ENCODE data around the gene SERBP1.
A peak's percentile ranks its signal among the peaks of the same experiment; 100 is the strongest.

Gene SERBP1

DNA sequence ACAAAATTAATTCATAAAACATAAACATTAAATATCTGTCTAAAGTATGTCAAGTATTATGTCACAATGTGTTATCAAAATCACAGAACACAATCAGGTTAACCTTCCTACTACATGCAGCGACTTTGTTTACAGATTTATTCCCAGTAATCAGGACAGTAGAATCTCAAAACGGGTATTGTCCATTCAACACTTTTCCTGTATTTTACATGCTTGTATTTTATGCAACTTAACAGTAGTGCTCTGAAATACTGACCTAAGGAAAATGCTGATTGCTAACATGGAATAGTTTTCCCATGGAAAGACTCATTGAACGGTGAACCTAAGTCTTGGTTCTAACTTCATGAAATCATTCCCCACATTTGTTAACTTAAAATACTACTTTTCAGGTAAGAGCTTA is 2.3 kb downstream of the SERBP1 start:
- no peak overlapping the region for H2BK120ac ChIP-seq (ENCODE audit: insufficient read depth, low read length, poor library complexity)
- no peak overlapping the region for H3K23ac ChIP-seq (ENCODE audit: low read length)
- no peak overlapping the region for H2BK12ac ChIP-seq (ENCODE audit: low read length)
- H4K12ac ChIP-seq (ENCODE audit: low read depth, low read length) = no peak overlapping the region
- H3K4me3 ChIP-seq (ENCODE audit: low read depth, low read length) = no peak overlapping the region
- H3K36me3 ChIP-seq (ENCODE audit: control insufficient read depth in 1 of 2, insufficient read depth in 2 of 2, low read length in 2 of 2) = peaks cover 13 to 16% of the 10 kb centered on the region in 2 experiments
- peak overlapping the region; percentile 35 for H3K4me2 ChIP-seq (ENCODE audit: low read length)
- H3K9ac ChIP-seq (ENCODE audit: low read length) = no peak overlapping the region
- H4K8ac ChIP-seq (ENCODE audit: low read depth, low read length) = no peak overlapping the region
- H2AFZ ChIP-seq (ENCODE audit: insufficient read depth, low read length, poor library complexity) = no peak overlapping the region
- no peaks in the 10 kb centered on the region for H3K27me3 ChIP-seq (ENCODE audit: insufficient read depth, low read length)
- peaks cover 13% of the 10 kb centered on the region for H3K79me1 ChIP-seq (ENCODE audit: low read length)
- WGBS (ENCODE audit: extremely low coverage, insufficient coverage, insufficient read length) = no CpG with 5 or more reads among the region's 3 CpGs
- no peak overlapping the region for H3K14ac ChIP-seq (ENCODE audit: low read length)
- peak overlapping the region; percentile 61 for H3K4ac ChIP-seq (ENCODE audit: low read depth, low read length)
- peaks cover 15% of the 10 kb centered on the region for H3K79me2 ChIP-seq (ENCODE audit: control insufficient read depth, insufficient read depth, low read length, poor library complexity)
- no peak overlapping the region for H2AK5ac ChIP-seq (ENCODE audit: low read length)
- DNase-seq = no peak
- no peak overlapping the region for H4K91ac ChIP-seq (ENCODE audit: low read depth, low read length)
- H3K9me3 ChIP-seq (ENCODE audit: insufficient read depth, low read depth, low read length) = no peaks in the 10 kb centered on the region
- H3K27ac ChIP-seq (ENCODE audit: low read depth, low read length) = no peak overlapping the region
- no peak overlapping the region for H2BK5ac ChIP-seq (ENCODE audit: low read depth, low read length, poor library complexity)
- no peak overlapping the region for H3K18ac ChIP-seq (ENCODE audit: low read length)
- H3K4me1 ChIP-seq (ENCODE audit: control insufficient read depth in 1 of 2, insufficient read depth in 2 of 2, low read length in 2 of 2) = no peaks in the 10 kb centered on the region

GRCh38 chr1:67427465-67427864 is 2.7 kb downstream of the SERBP1 start:
- Histone ChIP-seq H3K27ac (ENCODE audit: low read depth, low read length) (no peak overlapping the region), H3K9ac (ENCODE audit: low read length) (no peak overlapping the region), H3K36me3 (ENCODE audit: control insufficient read depth in 1 of 2, insufficient read depth in 2 of 2, low read length in 2 of 2) (peaks cover 18 to 20% of the 10 kb centered on the region in 2 experiments), H3K27me3 (ENCODE audit: insufficient read depth, low read length) (no peaks in the 10 kb centered on the region), H3K23ac (ENCODE audit: low read length) (no peak overlapping the region), H2AFZ (ENCODE audit: insufficient read depth, low read length, poor library complexity) (no peak overlapping the region), H4K8ac (ENCODE audit: low read depth, low read length) (no peak overlapping the region), H3K4me3 (ENCODE audit: low read depth, low read length) (no peak overlapping the region), H4K91ac (ENCODE audit: low read depth, low read length) (no peak overlapping the region), H2BK12ac (ENCODE audit: low read length) (no peak overlapping the region), H3K4ac (ENCODE audit: low read depth, low read length) (peak overlapping the region; percentile 27), H3K79me2 (ENCODE audit: control insufficient read depth, insufficient read depth, low read length, poor library complexity) (peaks cover 15% of the 10 kb centered on the region), H2BK120ac (ENCODE audit: insufficient read depth, low read length, poor library complexity) (no peak overlapping the region), H2AK5ac (ENCODE audit: low read length) (no peak overlapping the region), H3K79me1 (ENCODE audit: low read length) (peaks cover 13% of the 10 kb centered on the region), H3K14ac (ENCODE audit: low read length) (no peak overlapping the region), H3K4me2 (ENCODE audit: low read length) (peak overlapping the region; percentile 43), H2BK5ac (ENCODE audit: low read depth, low read length, poor library complexity) (no peak overlapping the region), H3K9me3 (ENCODE audit: insufficient read depth, low read depth, low read length) (no peaks in the 10 kb centered on the region), H3K4me1 (ENCODE audit: control insufficient read depth in 1 of 2, insufficient read depth in 2 of 2, low read length in 2 of 2) (no peaks in the 10 kb centered on the region), H4K12ac (ENCODE audit: low read depth, low read length) (no peak overlapping the region), H3K18ac (ENCODE audit: low read length) (no peak overlapping the region)
- no peak for DNase-seq
- WGBS (ENCODE audit: extremely low coverage, insufficient coverage, insufficient read length) = no CpG with 5 or more reads among the region's 2 CpGs

- DNase-seq = no peak
- Histone ChIP-seq H3K23ac (ENCODE audit: low read length) (no peak overlapping the region), H3K4me3 (ENCODE audit: low read depth, low read length) (no peak overlapping the region), H3K4me2 (ENCODE audit: low read length) (no peak overlapping the region), H3K18ac (ENCODE audit: low read length) (no peak overlapping the region), H4K91ac (ENCODE audit: low read depth, low read length) (no peak overlapping the region), H3K14ac (ENCODE audit: low read length) (no peak overlapping the region), H2AK5ac (ENCODE audit: low read length) (no peak overlapping the region), H2AFZ (ENCODE audit: insufficient read depth, low read length, poor library complexity) (no peak overlapping the region), H3K4ac (ENCODE audit: low read depth, low read length) (no peak overlapping the region), H3K79me1 (ENCODE audit: low read length) (no peaks in the 10 kb centered on the region), H4K12ac (ENCODE audit: low read depth, low read length) (no peak overlapping the region), H2BK5ac (ENCODE audit: low read depth, low read length, poor library complexity) (no peak overlapping the region), H3K27me3 (ENCODE audit: insufficient read depth, low read length) (no peaks in the 10 kb centered on the region), H3K4me1 (ENCODE audit: control insufficient read depth in 1 of 2, insufficient read depth in 2 of 2, low read length in 2 of 2) (no peaks in the 10 kb centered on the region), H3K36me3 (ENCODE audit: control insufficient read depth in 1 of 2, insufficient read depth in 2 of 2, low read length in 2 of 2) (peaks cover 41% of the 10 kb centered on the region in 2 experiments), H2BK120ac (ENCODE audit: insufficient read depth, low read length, poor library complexity) (no peak overlapping the region), H3K9me3 (ENCODE audit: insufficient read depth, low read depth, low read length) (no peaks in the 10 kb centered on the region), H4K8ac (ENCODE audit: low read depth, low read length) (no peak overlapping the region), H3K9ac (ENCODE audit: low read length) (no peak overlapping the region), H3K27ac (ENCODE audit: low read depth, low read length) (no peak overlapping the region), H2BK12ac (ENCODE audit: low read length) (no peak overlapping the region), H3K79me2 (ENCODE audit: control insufficient read depth, insufficient read depth, low read length, poor library complexity) (peaks cover 1% of the 10 kb centered on the region)
Measured at GRCh38 chr1:67420835-67421492, 9.2 kb downstream of the SERBP1 start.

DNA sequence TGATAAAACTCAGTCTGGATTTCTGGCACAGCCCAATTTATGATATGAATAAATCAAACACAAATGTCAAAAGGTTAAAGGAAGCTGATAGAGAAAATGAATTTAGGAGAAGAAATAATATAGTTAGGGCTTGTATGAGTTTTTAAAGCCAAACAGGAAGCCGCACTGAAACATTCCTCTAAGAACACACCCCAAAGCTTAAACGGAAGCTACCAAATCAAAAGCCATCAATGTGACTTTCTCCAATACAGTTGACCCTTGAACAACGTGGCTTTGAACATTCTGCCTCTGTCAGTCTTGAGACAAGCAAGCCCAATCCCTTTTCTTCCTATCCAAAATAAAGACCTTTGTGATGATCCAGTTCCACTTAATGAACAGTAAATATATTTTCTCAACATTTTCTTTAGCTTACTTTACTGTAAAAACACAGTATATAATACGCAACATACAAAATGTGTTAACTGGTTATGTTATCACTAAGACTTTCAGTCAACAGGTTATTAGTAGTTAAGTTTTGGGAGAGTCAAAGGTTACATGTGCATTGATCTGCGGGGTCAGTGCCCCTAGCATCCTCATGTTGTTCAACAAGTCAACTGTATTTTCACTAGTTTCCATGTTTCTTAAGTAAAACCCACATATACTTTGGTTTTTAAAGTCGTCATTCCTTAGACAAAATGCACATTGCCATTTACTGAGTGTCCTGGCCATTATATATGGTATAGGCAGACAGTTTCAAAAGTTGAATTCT is 11.2 kb downstream of the SERBP1 start:
- Histone ChIP-seq H3K23ac (ENCODE audit: low read length) (no peak overlapping the region), H3K27me3 (ENCODE audit: insufficient read depth, low read length) (no peaks in the 10 kb centered on the region), H2BK120ac (ENCODE audit: insufficient read depth, low read length, poor library complexity) (no peak overlapping the region), H2BK12ac (ENCODE audit: low read length) (no peak overlapping the region), H4K12ac (ENCODE audit: low read depth, low read length) (no peak overlapping the region), H3K4me3 (ENCODE audit: low read depth, low read length) (no peak overlapping the region), H3K9ac (ENCODE audit: low read length) (no peak overlapping the region), H4K8ac (ENCODE audit: low read depth, low read length) (no peak overlapping the region), H3K36me3 (ENCODE audit: control insufficient read depth in 1 of 2, insufficient read depth in 2 of 2, low read length in 2 of 2) (peaks cover 40 to 45% of the 10 kb centered on the region in 2 experiments), H3K4ac (ENCODE audit: low read depth, low read length) (peak overlapping the region; percentile 62), H3K27ac (ENCODE audit: low read depth, low read length) (no peak overlapping the region), H2BK5ac (ENCODE audit: low read depth, low read length, poor library complexity) (no peak overlapping the region), H3K4me1 (ENCODE audit: control insufficient read depth in 1 of 2, insufficient read depth in 2 of 2, low read length in 2 of 2) (no peaks in the 10 kb centered on the region), H3K79me2 (ENCODE audit: control insufficient read depth, insufficient read depth, low read length, poor library complexity) (no peaks in the 10 kb centered on the region), H3K4me2 (ENCODE audit: low read length) (no peak overlapping the region), H3K9me3 (ENCODE audit: insufficient read depth, low read depth, low read length) (no peaks in the 10 kb centered on the region), H3K14ac (ENCODE audit: low read length) (no peak overlapping the region), H2AFZ (ENCODE audit: insufficient read depth, low read length, poor library complexity) (no peak overlapping the region), H3K18ac (ENCODE audit: low read length) (no peak overlapping the region), H3K79me1 (ENCODE audit: low read length) (no peaks in the 10 kb centered on the region), H4K91ac (ENCODE audit: low read depth, low read length) (no peak overlapping the region), H2AK5ac (ENCODE audit: low read length) (no peak overlapping the region)
- DNase-seq = no peak
- no CpG with 5 or more reads among the region's 6 CpGs for WGBS (ENCODE audit: extremely low coverage, insufficient coverage, insufficient read length)

Data from trophoblast cell (in vitro differentiated cells and primary cell).